ENCODE data around the gene ABCF1. TPM values are rescaled to one million over a fixed set of nuclear protein-coding genes. Genes with fewer than 3 reads are reported as not detected.

ABCF1 gene
- polyA plus RNA-seq, 3 donors, result 7.5 to 19.8 (median 14.6) TPM

DNA sequence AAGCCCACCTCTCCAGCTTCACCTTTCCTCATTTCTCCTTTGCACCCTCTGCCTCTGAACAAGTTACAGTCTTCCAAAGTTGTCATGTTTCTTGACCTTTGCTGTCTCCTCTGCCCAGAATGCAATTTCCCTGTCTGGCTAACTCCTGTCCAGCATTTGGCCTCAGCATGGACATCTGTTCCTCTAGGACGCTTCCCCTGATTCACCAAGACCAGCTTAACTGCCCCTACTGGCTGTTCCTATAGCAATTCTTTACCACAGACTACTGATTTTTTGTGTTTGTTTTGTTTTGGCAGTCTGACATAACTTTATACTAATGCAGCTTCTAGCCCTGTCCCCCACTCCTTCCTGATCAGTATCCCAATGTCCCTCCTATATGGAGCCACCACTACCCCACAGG lies 28.3 kb upstream of the ABCF1 start:
- Histone ChIP-seq H3K9ac (ENCODE audit: insufficient read depth, low read length, poor library complexity, severe bottlenecking) (no peak overlapping the region), H3K4me3 (replicated peaks in 1 of 3; ENCODE audit: low read depth in 2 of 3, low read length in 3 of 3) (no peak overlapping the region)
- H3K4me3 Mint-ChIP-seq, result peak overlapping the region in 1 of 2 donors; percentile 91

GRCh38 chr6:30543821-30544220 lies 27.4 kb upstream of the ABCF1 start:
- intact Hi-C loops (cut with micrococcal nuclease), result loop anchor here (2.0 to 10.0 kb wide), 4 partner anchors 51 to 62 kb away; no protein-coding TSS in a partner anchor
- TF ChIP-seq CTCF (IDR thresholded peaks at IDR 0.05), result no peak

More for the DNA sequence above, 28.3 kb upstream of the ABCF1 start:
- WGBS (ENCODE audit: insufficient coverage), result no CpG with 5 or more reads among the region's 1 CpG
- H3K36me3 Mint-ChIP-seq, result peaks cover 15 to 23% of the 10 kb centered on the region in 2 donors
- intact Hi-C loops (cut with micrococcal nuclease), result loop anchor here (5.0 to 10.0 kb wide), 3 partner anchors 52 to 61 kb away; no protein-coding TSS in a partner anchor
- Histone ChIP-seq H3K4me2 (replicated peaks; ENCODE audit: extremely low read depth, low read length, poor library complexity, severe bottlenecking) (no peak overlapping the region), H3K36me3 (replicated peaks in 1 of 2; ENCODE audit: control insufficient read depth in 1 of 2, insufficient read depth in 2 of 2, low read length in 2 of 2) (peaks cover 0 to 16% of the 10 kb centered on the region in 2 donors), H3K79me2 (ENCODE audit: insufficient read depth, low read length) (no peaks in the 10 kb centered on the region), H3K27me3 (ENCODE audit: control insufficient read depth in 2 of 2, insufficient read depth in 2 of 2, low read length in 2 of 2) (peaks cover 13 to 14% of the 10 kb centered on the region in 2 donors), H3K27ac (ENCODE audit: low read depth in 1 of 2, low read length in 2 of 2) (no peak overlapping the region), H3K9me3 (replicated peaks in 1 of 2; ENCODE audit: control insufficient read depth in 1 of 2, insufficient read depth in 1 of 2, low read length in 2 of 2) (no peaks in the 10 kb centered on the region), H4K20me1 (ENCODE audit: insufficient read depth, low read length) (no peaks in the 10 kb centered on the region), H2AFZ (ENCODE audit: insufficient read depth, low read depth, low read length, poor library complexity, severe bottlenecking) (no peak overlapping the region), H3K4me1 (ENCODE audit: control insufficient read depth in 1 of 2, insufficient read depth in 2 of 2, low read length in 2 of 2) (peaks cover 18 to 21% of the 10 kb centered on the region in 2 donors)
- DNase-seq, result no peak
- peak; percentile 11 for TF ChIP-seq CTCF (IDR thresholded peaks at IDR 0.05)
- peaks cover 14 to 26% (median 21%) of the 10 kb centered on the region in 3 donors for H3K27me3 Mint-ChIP-seq (ENCODE audit: low read depth in 3 of 3)
- H3K4me1 Mint-ChIP-seq, result peaks cover 28% of the 10 kb centered on the region
- H3K9me3 Mint-ChIP-seq, result no peaks in the 10 kb centered on the region
- H3K27ac Mint-ChIP-seq, result peak overlapping the region in 1 of 7 donors; percentile 41

More at GRCh38 chr6:30543821-30544220, 27.4 kb upstream of the ABCF1 start:
- Mint-ChIP-seq H3K4me3 (no peak overlapping the region), H3K36me3 (peaks cover 23 to 30% of the 10 kb centered on the region in 2 donors), H3K27ac (peak overlapping the region in 1 of 7 donors; percentile 11), H3K9me3 (no peaks in the 10 kb centered on the region), H3K27me3 (ENCODE audit: low read depth in 3 of 3) (peaks cover 14 to 24% (median 21%) of the 10 kb centered on the region in 3 donors), H3K4me1 (peaks cover 31% of the 10 kb centered on the region)
- WGBS (ENCODE audit: insufficient coverage), result 79% methylated on average over 2 of the region's 3 CpGs
- DNase-seq, result no peak
- peaks cover 3 to 20% of the 10 kb centered on the region in 2 donors for H3K36me3 ChIP-seq (replicated peaks in 1 of 2; ENCODE audit: control insufficient read depth in 1 of 2, insufficient read depth in 2 of 2, low read length in 2 of 2)
- H3K27ac ChIP-seq (ENCODE audit: low read depth in 1 of 2, low read length in 2 of 2), result no peak overlapping the region
- H3K4me1 ChIP-seq (ENCODE audit: control insufficient read depth in 1 of 2, insufficient read depth in 2 of 2, low read length in 2 of 2), result peaks cover 18 to 21% of the 10 kb centered on the region in 2 donors
- H3K9me3 ChIP-seq (replicated peaks in 1 of 2; ENCODE audit: control insufficient read depth in 1 of 2, insufficient read depth in 1 of 2, low read length in 2 of 2), result no peaks in the 10 kb centered on the region
- H3K4me3 ChIP-seq (replicated peaks in 1 of 3; ENCODE audit: low read depth in 2 of 3, low read length in 3 of 3), result no peak overlapping the region
- no peak overlapping the region for H3K9ac ChIP-seq (ENCODE audit: insufficient read depth, low read length, poor library complexity, severe bottlenecking)
- no peak overlapping the region for H2AFZ ChIP-seq (ENCODE audit: insufficient read depth, low read depth, low read length, poor library complexity, severe bottlenecking)
- H3K27me3 ChIP-seq (ENCODE audit: control insufficient read depth in 2 of 2, insufficient read depth in 2 of 2, low read length in 2 of 2), result peaks cover 13 to 14% of the 10 kb centered on the region in 2 donors
- no peak overlapping the region for H3K4me2 ChIP-seq (replicated peaks; ENCODE audit: extremely low read depth, low read length, poor library complexity, severe bottlenecking)
- no peaks in the 10 kb centered on the region for H3K79me2 ChIP-seq (ENCODE audit: insufficient read depth, low read length)
- H4K20me1 ChIP-seq (ENCODE audit: insufficient read depth, low read length), result no peaks in the 10 kb centered on the region

Data from CD14-positive monocyte (primary cell).